Ishikawa (cell line): Measurements from ENCODE around the gene ADGRG6.

ENCODE experiments used
- NFIC ChIP-seq: IDR thresholded peaks from 2 replicates; pipeline ENCODE4 v1.6.1; 2012
- TAF1 ChIP-seq: IDR thresholded peaks from 2 replicates; pipeline ENCODE4 v1.6.1; 2012; ENCODE audit warnings: low read depth, mild to moderate bottlenecking

DNA sequence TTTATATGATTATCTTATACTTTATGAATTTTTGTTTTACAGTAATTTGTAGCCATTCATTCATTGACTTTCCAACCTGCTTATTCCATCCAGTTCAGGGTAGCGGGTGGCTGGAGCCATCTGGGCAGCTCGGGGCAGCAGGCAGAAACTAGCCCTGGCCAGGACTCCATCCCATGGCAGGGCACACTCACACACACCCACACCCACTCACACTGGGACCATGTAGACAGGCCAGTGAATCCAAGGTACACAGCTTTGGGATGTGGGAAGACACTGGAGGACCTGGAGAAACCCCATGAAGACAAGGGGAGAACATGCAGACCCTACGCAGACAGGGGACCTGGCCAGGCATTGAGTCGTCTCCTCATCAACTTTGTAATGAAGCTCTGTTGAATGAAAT lies 84.8 kb downstream of the ADGRG6 start:
- TF ChIP-seq NFIC, result no peak
- TF ChIP-seq TAF1, result no peak
